HG03558 (cell line): ENCODE measurements around the gene RIPK1.

Experiments used
- ATAC-seq: cut with Tn5 transposase; IDR thresholded peaks from one replicate; pipeline ENCODE4 v1.9.1; 2021; ENCODE audit warnings: moderate number of reproducible peaks; ENCODE audit not compliant: unreplicated experiment; ENCODE audit errors: extremely low read depth

Gene RIPK1

GRCh38 chr6:3157131-3157933, 89.0 kb downstream of the RIPK1 start, which contains the start of gene TUBB2A:
TSS of gene TUBB2A (minus strand) at chr6:3157544. CDS start at chr6:3157463, 81 bp downstream.
- peak; percentile 50 for ATAC-seq

- no peak for ATAC-seq
These were observed 91.8 kb downstream of the RIPK1 start for GRCh38 chr6:3159805-3160781.

DNA sequence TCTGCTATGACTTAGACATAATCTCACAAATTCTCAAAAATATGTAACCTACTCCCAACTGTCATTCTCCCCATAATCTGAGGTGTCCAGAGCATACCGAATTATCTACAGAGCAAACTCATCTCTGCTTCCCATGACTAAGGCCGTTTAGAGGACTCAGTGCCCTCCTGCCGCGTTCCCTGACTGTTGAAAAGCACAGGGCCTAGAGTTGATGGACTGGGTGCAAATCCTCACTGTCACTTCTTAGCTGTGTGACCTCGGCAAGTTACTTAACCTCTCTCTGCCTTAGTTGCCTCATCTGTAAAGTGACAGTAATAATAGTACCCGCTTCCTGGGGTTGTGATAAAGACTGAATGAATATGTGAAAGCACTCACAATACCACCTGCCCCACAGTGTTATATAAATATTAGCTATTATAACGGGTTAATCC, 93.8 kb downstream of the RIPK1 start:
- no peak for ATAC-seq

GRCh38 chr6:3162565-3163247, 94.4 kb downstream of the RIPK1 start:
- ATAC-seq = peak; percentile 41

DNA sequence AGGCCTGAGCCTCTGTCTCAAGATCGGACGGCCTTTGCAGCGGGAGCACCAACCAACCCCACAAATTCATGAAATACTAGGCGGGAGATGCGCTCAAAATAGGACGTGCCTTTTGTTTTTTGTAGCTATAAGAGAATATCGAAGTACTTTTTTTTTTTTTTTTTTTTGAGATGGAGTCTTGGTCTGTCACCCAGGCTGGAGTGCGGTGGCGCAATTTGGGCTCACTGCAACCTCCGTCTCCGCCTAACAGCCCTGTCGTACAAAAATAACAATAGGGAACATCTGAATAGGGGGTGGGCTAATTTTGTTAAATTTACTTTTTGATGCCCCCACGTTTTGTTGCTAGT, 94.9 kb downstream of the RIPK1 start:
- no peak for ATAC-seq

- ATAC-seq = no peak
These were observed 96.1 kb downstream of the RIPK1 start for GRCh38 chr6:3164388-3164787.
